Lung (tissue), 12 donors: ENCODE data around the gene POLD1. TPM values are rescaled to one million over a fixed set of nuclear protein-coding genes. Genes with fewer than 3 reads are reported as not detected.
"Not testable (repeated sequence)": the region's sequence is repeated elsewhere in the genome, so short reads cannot be mapped to it uniquely, and the experiment has no call there.

Experiments
- ATAC-seq: fragments of 200-7000 bp; cut with Tn5 transposase; one replicate; pipeline ENCODE4 v1.9.1; 2020; ENCODE audit warnings: moderate number of reproducible peaks; ENCODE audit not compliant: insufficient read depth, low FRiP score
- DNase-seq, 3 donors: peaks; one replicate each; pipeline ENCODE4 v3.0.0-alpha.2; 2013 to 2017
- H3K27ac ChIP-seq, 2 donors: one replicate each; pipeline ENCODE4 v1.5.1; 2013; ENCODE audit warnings: mild to moderate bottlenecking in 2 of 2, moderate library complexity in 2 of 2, control low read depth in 1 of 2, inconsistent platforms in 1 of 2, low read depth in 1 of 2, low read length in 1 of 2
- H3K27me3 ChIP-seq, 3 donors: one replicate each; pipeline ENCODE4 v1.5.1; 2013; ENCODE audit warnings: low read length in 2 of 3; ENCODE audit not compliant: control insufficient read depth in 3 of 3, insufficient read depth in 3 of 3
- H3K36me3 ChIP-seq, 4 donors: one replicate each; pipeline ENCODE4 v1.5.1; 2013; ENCODE audit warnings: low read length in 4 of 4, mild to moderate bottlenecking in 1 of 4, moderate library complexity in 1 of 4; ENCODE audit not compliant: control insufficient read depth in 4 of 4, insufficient read depth in 4 of 4
- H3K4me1 ChIP-seq, 5 donors: one replicate each; pipeline ENCODE4 v1.5.1; 2013; ENCODE audit warnings: low read length in 5 of 5, mild to moderate bottlenecking in 2 of 5, moderate library complexity in 1 of 5; ENCODE audit not compliant: control insufficient read depth in 5 of 5, insufficient read depth in 5 of 5
- H3K4me3 ChIP-seq: one replicate; pipeline ENCODE4 v1.5.1; 2013; ENCODE audit warnings: mild to moderate bottlenecking, control low read depth, moderate library complexity
- H3K9ac ChIP-seq, 2 donors: one replicate each; pipeline ENCODE4 v1.5.1; 2013; ENCODE audit warnings: low read length in 2 of 2, control low read depth in 1 of 2; ENCODE audit not compliant: insufficient read depth in 1 of 2
- H3K9me3 ChIP-seq, 4 donors: one replicate each; pipeline ENCODE4 v1.5.1; 2013; ENCODE audit warnings: low read length in 3 of 4, mild to moderate bottlenecking in 1 of 4, moderate library complexity in 1 of 4; ENCODE audit not compliant: control insufficient read depth in 4 of 4, insufficient read depth in 3 of 4
- CTCF ChIP-seq: IDR thresholded peaks from 2 replicates; pipeline ENCODE4 v1.5.1; 2012; ENCODE audit warnings: mild to moderate bottlenecking; ENCODE audit errors: control extremely low read depth, extremely low read depth
- WGBS, 2 donors: extraction: QIAGEN DNeasy Blood & Tissue Kit; methylation state at CpG; one replicate each; pipeline ENCODE4 v1.1.7; 2013; 5-methylcytosine and 5-hydroxymethylcytosine counted together
- polyA plus RNA-seq, 2 donors: library from polyadenylated mRNA; stranded (reverse); fragments of 200-250 nt; gene quantifications; one replicate each; pipeline ENCODE4 v1.2.1, GENCODE V29; 2013
- total RNA-seq, 2 donors: library from RNA; depleted of rRNA in 1 of 2; stranded (reverse); fragments of >200 nt in 1 of 2; gene quantifications; one replicate each; pipeline ENCODE4 v1.2.1, GENCODE V29; 2014 to 2021
- donor health status: control.
- donor health status: control.
- donor health status: Bipolar disorder and iron deficiency.
- donor health status: healthy.
- donor health status: DM: yes; HTN: yes; CAD: no.

Gene POLD1
- total and polyA plus RNA-seq, 4 donors: 20.2 to 55.1 (median 39.0) TPM

- H3K27ac ChIP-seq: no peak overlapping the region
- no peak for TF ChIP-seq CTCF
These were observed 43.8 kb upstream of the POLD1 start for GRCh38 chr19:50340331-50340730.

GRCh38 chr19:50341091-50341564 is 43.0 kb upstream of the POLD1 start:
- ATAC-seq: no peak
- 78 to 79% methylated on average over 3 of the region's 3 CpGs for WGBS, 2 donors
- Histone ChIP-seq H3K4me1 (no peaks in the 10 kb centered on the region), H3K4me3 (no peak overlapping the region), H3K27me3 (no peaks in the 10 kb centered on the region), H3K27ac (no peak overlapping the region), H3K9me3 (peaks cover 0 to 6% (median 3%) of the 10 kb centered on the region in 4 donors), H3K36me3 (no peaks in the 10 kb centered on the region), H3K9ac (no peak overlapping the region)
- no peak for TF ChIP-seq CTCF
- DNase-seq: no peak

More at GRCh38 chr19:50340331-50340730, 43.8 kb upstream of the POLD1 start:
- DNase-seq (no peak), ATAC-seq (no peak)
- no peaks in the 10 kb centered on the region for H3K27me3 ChIP-seq
- no peak overlapping the region for H3K9ac ChIP-seq
- H3K36me3 ChIP-seq: no peaks in the 10 kb centered on the region
- no peak overlapping the region for H3K4me3 ChIP-seq
- H3K4me1 ChIP-seq: no peaks in the 10 kb centered on the region
- H3K9me3 ChIP-seq: peaks cover 0 to 6% (median 3%) of the 10 kb centered on the region in 4 donors

GRCh38 chr19:50344661-50345318 is 39.4 kb upstream of the POLD1 start:
- Histone ChIP-seq H3K27me3 (no peaks in the 10 kb centered on the region), H3K9me3 (peaks cover 0 to 6% (median 3%) of the 10 kb centered on the region in 4 donors), H3K4me3 (no peak overlapping the region), H3K27ac (no peak overlapping the region), H3K36me3 (no peaks in the 10 kb centered on the region), H3K9ac (no peak overlapping the region), H3K4me1 (peaks cover 0 to 5% (median 0%) of the 10 kb centered on the region in 5 donors)
- 67 to 74% methylated on average over 8 of the region's 8 CpGs for WGBS, 2 donors
- no peak for TF ChIP-seq CTCF
- DNase-seq: no peak
- no peak for ATAC-seq

- H3K4me3 ChIP-seq, H3K27me3 ChIP-seq: not testable (repeated sequence)
- 63 to 66% methylated on average over 8 of the region's 8 CpGs for WGBS, 2 donors
These were observed 37.0 kb upstream of the POLD1 start for GRCh38 chr19:50347089-50347581.

More at GRCh38 chr19:50347089-50347581, 37.0 kb upstream of the POLD1 start:
- H3K9ac ChIP-seq, H3K4me1 ChIP-seq, H3K36me3 ChIP-seq, H3K9me3 ChIP-seq, H3K27ac ChIP-seq, ATAC-seq, DNase-seq: not testable (repeated sequence)
